ENCODE measurements around the gene MAP2K5.

- TF ChIP-seq ATF2 (CRISPR knock-in tag; IDR thresholded peaks at IDR 0.05; ENCODE audit: borderline replicate concordance, low read depth) (no peak), TEAD4 (CRISPR knock-in tag; IDR thresholded peaks at IDR 0.05) (no peak), FOXK1 (CRISPR knock-in tag; IDR thresholded peaks at IDR 0.05) (no peak), NR1H2 (CRISPR knock-in tag; IDR thresholded peaks at IDR 0.05) (no peak), ZNF425 (CRISPR knock-in tag; conservative IDR thresholded peaks at IDR 0.05) (no peak), MAX (CRISPR knock-in tag; IDR thresholded peaks at IDR 0.05) (no peak)
- TF ChIP-seq, protein P1, sequence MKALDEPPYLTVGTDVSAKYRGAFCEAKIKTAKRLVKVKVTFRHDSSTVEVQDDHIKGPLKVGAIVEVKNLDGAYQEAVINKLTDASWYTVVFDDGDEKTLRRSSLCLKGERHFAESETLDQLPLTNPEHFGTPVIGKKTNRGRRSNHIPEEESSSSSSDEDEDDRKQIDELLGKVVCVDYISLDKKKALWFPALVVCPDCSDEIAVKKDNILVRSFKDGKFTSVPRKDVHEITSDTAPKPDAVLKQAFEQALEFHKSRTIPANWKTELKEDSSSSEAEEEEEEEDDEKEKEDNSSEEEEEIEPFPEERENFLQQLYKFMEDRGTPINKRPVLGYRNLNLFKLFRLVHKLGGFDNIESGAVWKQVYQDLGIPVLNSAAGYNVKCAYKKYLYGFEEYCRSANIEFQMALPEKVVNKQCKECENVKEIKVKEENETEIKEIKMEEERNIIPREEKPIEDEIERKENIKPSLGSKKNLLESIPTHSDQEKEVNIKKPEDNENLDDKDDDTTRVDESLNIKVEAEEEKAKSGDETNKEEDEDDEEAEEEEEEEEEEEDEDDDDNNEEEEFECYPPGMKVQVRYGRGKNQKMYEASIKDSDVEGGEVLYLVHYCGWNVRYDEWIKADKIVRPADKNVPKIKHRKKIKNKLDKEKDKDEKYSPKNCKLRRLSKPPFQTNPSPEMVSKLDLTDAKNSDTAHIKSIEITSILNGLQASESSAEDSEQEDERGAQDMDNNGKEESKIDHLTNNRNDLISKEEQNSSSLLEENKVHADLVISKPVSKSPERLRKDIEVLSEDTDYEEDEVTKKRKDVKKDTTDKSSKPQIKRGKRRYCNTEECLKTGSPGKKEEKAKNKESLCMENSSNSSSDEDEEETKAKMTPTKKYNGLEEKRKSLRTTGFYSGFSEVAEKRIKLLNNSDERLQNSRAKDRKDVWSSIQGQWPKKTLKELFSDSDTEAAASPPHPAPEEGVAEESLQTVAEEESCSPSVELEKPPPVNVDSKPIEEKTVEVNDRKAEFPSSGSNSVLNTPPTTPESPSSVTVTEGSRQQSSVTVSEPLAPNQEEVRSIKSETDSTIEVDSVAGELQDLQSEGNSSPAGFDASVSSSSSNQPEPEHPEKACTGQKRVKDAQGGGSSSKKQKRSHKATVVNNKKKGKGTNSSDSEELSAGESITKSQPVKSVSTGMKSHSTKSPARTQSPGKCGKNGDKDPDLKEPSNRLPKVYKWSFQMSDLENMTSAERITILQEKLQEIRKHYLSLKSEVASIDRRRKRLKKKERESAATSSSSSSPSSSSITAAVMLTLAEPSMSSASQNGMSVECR (CRISPR knock-in tag; IDR thresholded peaks at IDR 0.05; ENCODE audit: borderline replicate concordance), result no peak
- TF ChIP-seq, protein P2, sequence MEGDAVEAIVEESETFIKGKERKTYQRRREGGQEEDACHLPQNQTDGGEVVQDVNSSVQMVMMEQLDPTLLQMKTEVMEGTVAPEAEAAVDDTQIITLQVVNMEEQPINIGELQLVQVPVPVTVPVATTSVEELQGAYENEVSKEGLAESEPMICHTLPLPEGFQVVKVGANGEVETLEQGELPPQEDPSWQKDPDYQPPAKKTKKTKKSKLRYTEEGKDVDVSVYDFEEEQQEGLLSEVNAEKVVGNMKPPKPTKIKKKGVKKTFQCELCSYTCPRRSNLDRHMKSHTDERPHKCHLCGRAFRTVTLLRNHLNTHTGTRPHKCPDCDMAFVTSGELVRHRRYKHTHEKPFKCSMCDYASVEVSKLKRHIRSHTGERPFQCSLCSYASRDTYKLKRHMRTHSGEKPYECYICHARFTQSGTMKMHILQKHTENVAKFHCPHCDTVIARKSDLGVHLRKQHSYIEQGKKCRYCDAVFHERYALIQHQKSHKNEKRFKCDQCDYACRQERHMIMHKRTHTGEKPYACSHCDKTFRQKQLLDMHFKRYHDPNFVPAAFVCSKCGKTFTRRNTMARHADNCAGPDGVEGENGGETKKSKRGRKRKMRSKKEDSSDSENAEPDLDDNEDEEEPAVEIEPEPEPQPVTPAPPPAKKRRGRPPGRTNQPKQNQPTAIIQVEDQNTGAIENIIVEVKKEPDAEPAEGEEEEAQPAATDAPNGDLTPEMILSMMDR (IDR thresholded peaks at IDR 0.05), result no peak
Measured at GRCh38 chr15:67691450-67691849, 148.9 kb downstream of the MAP2K5 start.

Data from WTC11 (cell line).